Neural cell (in vitro differentiated cells): ENCODE measurements around the gene ABRAXAS1. TPM values are rescaled to one million over a fixed set of nuclear protein-coding genes. Genes with fewer than 3 reads are reported as not detected.

Experiments
- H2AFZ ChIP-seq: fragments of 200-600, 300-800 bp; sonication (generic), shearing (Covaris generic); 2 replicates; pipeline ENCODE4 v1.6.0; 2014; ENCODE audit warnings: low read depth, mild to moderate bottlenecking, antibody characterized with exemption, low read length, moderate library complexity
- H3F3A ChIP-seq: fragments of 200-600 bp; shearing (Covaris generic); 2 replicates; pipeline ENCODE4 v1.6.1; 2016; ENCODE audit warnings: mild to moderate bottlenecking, moderate library complexity, mixed read lengths, antibody characterized with exemption, low read length; ENCODE audit not compliant: insufficient read depth, poor library complexity, severe bottlenecking
- H3K27ac ChIP-seq: fragments of 200-600, 300-800 bp; sonication (generic), shearing (Covaris generic); 2 replicates; pipeline ENCODE4 v1.5.1; 2014; ENCODE audit warnings: mild to moderate bottlenecking, low read length, moderate library complexity
- H3K27me3 ChIP-seq: fragments of 300-800, 200-600 bp; sonication (generic), shearing (Covaris generic); 2 replicates; pipeline ENCODE4 v1.6.0; 2014; ENCODE audit warnings: mild to moderate bottlenecking, low read depth, low read length, moderate library complexity; ENCODE audit not compliant: insufficient read depth
- H3K36me3 ChIP-seq: fragments of 300-800, 200-600 bp; sonication (generic), shearing (Covaris generic); 2 replicates; pipeline ENCODE4 v1.5.1; 2014; ENCODE audit warnings: mild to moderate bottlenecking, antibody characterized with exemption, low read length, moderate library complexity; ENCODE audit not compliant: insufficient read depth
- H3K4me2 ChIP-seq: fragments of 300-800, 200-600 bp; sonication (generic), shearing (Covaris generic); 2 replicates; pipeline ENCODE4 v1.6.0; 2014; ENCODE audit warnings: mild to moderate bottlenecking, low read length
- H3K4me3 ChIP-seq: fragments of 300-800, 200-600 bp; sonication (generic), shearing (Covaris generic); 2 replicates; pipeline ENCODE4 v1.5.1; 2014; ENCODE audit warnings: mild to moderate bottlenecking, low read length, moderate library complexity
- H3K79me2 ChIP-seq: fragments of 200-600 bp; shearing (Covaris generic); replicated peaks from 2 replicates; pipeline ENCODE4 v1.6.0; 2014; ENCODE audit warnings: mild to moderate bottlenecking, low read length, moderate library complexity; ENCODE audit not compliant: insufficient read depth
- H3K9ac ChIP-seq: fragments of 300-800, 200-600 bp; sonication (generic), shearing (Covaris generic); 2 replicates; pipeline ENCODE4 v1.6.1; 2016; ENCODE audit warnings: mild to moderate bottlenecking, low read length, mixed read lengths
- H3K9me2 ChIP-seq: fragments of 200-600 bp; shearing (Covaris generic); 2 replicates; pipeline ENCODE4 v1.6.1; 2016; ENCODE audit warnings: mild to moderate bottlenecking, low read length, mixed read lengths; ENCODE audit not compliant: insufficient read depth
- H3K9me3 ChIP-seq: fragments of 200-600, 300-800 bp; sonication (generic), shearing (Covaris generic); 2 replicates; pipeline ENCODE4 v1.6.1; 2016; ENCODE audit warnings: mild to moderate bottlenecking, mixed run types, low read length, moderate library complexity, mixed read lengths
- H4K20me1 ChIP-seq: fragments of 200-600 bp; shearing (Covaris generic); 2 replicates; pipeline ENCODE4 v1.6.1; 2016; ENCODE audit warnings: mild to moderate bottlenecking, mixed run types; ENCODE audit not compliant: insufficient read depth
- CTCF ChIP-seq: fragments of 450-650 bp; IDR thresholded peaks from 2 replicates; pipeline ENCODE4 v1.5.1; 2014; ENCODE audit warnings: antibody characterized with exemption, mild to moderate bottlenecking, moderate library complexity; ENCODE audit not compliant: poor library complexity, severe bottlenecking
- EP300 ChIP-seq: fragments of 450-650 bp; conservative IDR thresholded peaks from 2 replicates; pipeline ENCODE4 v1.6.1; 2014; ENCODE audit warnings: antibody characterized with exemption, mild to moderate bottlenecking, moderate library complexity; ENCODE audit not compliant: poor library complexity, severe bottlenecking
- EZH2 ChIP-seq: fragments of 200-600, 300-800 bp; shearing (Covaris generic), sonication (generic); IDR thresholded peaks from 2 replicates; pipeline ENCODE4 v1.6.1; 2014; ENCODE audit warnings: antibody characterized with exemption, low read length, borderline replicate concordance, mild to moderate bottlenecking; ENCODE audit not compliant: insufficient read depth, poor library complexity, severe bottlenecking
- MXI1 ChIP-seq: fragments of 450-650 bp; conservative IDR thresholded peaks from 2 replicates; pipeline ENCODE4 v1.6.1; 2014; ENCODE audit warnings: antibody characterized with exemption, mild to moderate bottlenecking; ENCODE audit not compliant: poor library complexity, severe bottlenecking
- POLR2AphosphoS5 ChIP-seq: IDR thresholded peaks from 2 replicates; pipeline ENCODE4 v1.6.1; 2012
- RAD21 ChIP-seq: fragments of 450-650 bp; conservative IDR thresholded peaks from 2 replicates; pipeline ENCODE4 v1.6.1; 2014; ENCODE audit warnings: antibody characterized with exemption, mild to moderate bottlenecking, moderate library complexity
- REST ChIP-seq: IDR thresholded peaks from 2 replicates; pipeline ENCODE4 v1.6.1; 2012; ENCODE audit warnings: borderline replicate concordance
- SMC3 ChIP-seq: fragments of 450-650 bp; conservative IDR thresholded peaks from 2 replicates; pipeline ENCODE4 v1.6.1; 2014; ENCODE audit warnings: antibody characterized with exemption, mild to moderate bottlenecking, moderate library complexity; ENCODE audit not compliant: poor library complexity
- TAF1 ChIP-seq: IDR thresholded peaks from 2 replicates; pipeline ENCODE4 v1.6.1; 2012; ENCODE audit warnings: low read depth
- polyA plus RNA-seq: library from polyadenylated mRNA; depleted of rRNA; stranded (reverse); fragments of >200 nt; gene quantifications from 2 replicates; pipeline ENCODE4 v1.2.3, GENCODE V29; 2014

ABRAXAS1 gene
- polyA plus RNA-seq, 1 donor from 2014 or later = 1.1 TPM

- H3K27me3 ChIP-seq = no peaks in the 10 kb centered on the region
- H3K9ac ChIP-seq = no peak overlapping the region
- no peaks in the 10 kb centered on the region for H3K9me2 ChIP-seq
- no peaks in the 10 kb centered on the region for H3F3A ChIP-seq
- H3K36me3 ChIP-seq = no peaks in the 10 kb centered on the region
- H2AFZ ChIP-seq = no peak overlapping the region
- H3K4me3 ChIP-seq = no peak overlapping the region
- no peaks in the 10 kb centered on the region for H3K9me3 ChIP-seq
- H4K20me1 ChIP-seq = no peaks in the 10 kb centered on the region
- H3K27ac ChIP-seq = no peak overlapping the region
- TF ChIP-seq TAF1 (no peak), EZH2 (no peak), RAD21 (peak; percentile 17), EP300 (no peak), SMC3 (peak; percentile 37), CTCF (peak; percentile 49), MXI1 (no peak), POLR2AphosphoS5 (no peak), REST (no peak)
- no peaks in the 10 kb centered on the region for H3K79me2 ChIP-seq
- H3K4me2 ChIP-seq = no peak overlapping the region
Observed at GRCh38 chr4:83490876-83491450, 6.1 kb upstream of the ABRAXAS1 start.

GRCh38 chr4:83489711-83490326, 4.9 kb upstream of the ABRAXAS1 start:
- no peaks in the 10 kb centered on the region for H3K9me3 ChIP-seq
- H3K9me2 ChIP-seq = no peaks in the 10 kb centered on the region
- no peak overlapping the region for H2AFZ ChIP-seq
- no peaks in the 10 kb centered on the region for H3K36me3 ChIP-seq
- no peaks in the 10 kb centered on the region for H3K27me3 ChIP-seq
- no peak for TF ChIP-seq EZH2
- TF ChIP-seq EP300 = no peak
- no peak for TF ChIP-seq TAF1
- TF ChIP-seq SMC3 = no peak
- no peak for TF ChIP-seq RAD21
- TF ChIP-seq MXI1 = no peak
- TF ChIP-seq REST = no peak
- H3K79me2 ChIP-seq = no peaks in the 10 kb centered on the region
- H3F3A ChIP-seq = no peaks in the 10 kb centered on the region
- H4K20me1 ChIP-seq = no peaks in the 10 kb centered on the region
- no peak overlapping the region for H3K4me2 ChIP-seq
- no peak overlapping the region for H3K27ac ChIP-seq
- no peak overlapping the region for H3K9ac ChIP-seq
- no peak overlapping the region for H3K4me3 ChIP-seq
